Measurements from ENCODE around the gene CKS1B. TPM values are rescaled to one million over a fixed set of nuclear protein-coding genes. Genes with fewer than 3 reads are reported as not detected.

The CKS1B gene
- total RNA-seq, 6 donors from 2014 or later = 9.9 to 31.1 (median 22.5) TPM

- Histone ChIP-seq H3K36me3 (peaks cover 4 to 22% (median 16%) of the 10 kb centered on the region in 4 donors), H3K4me3 (peak overlapping the region in 3 of 4 donors; percentile 20 to 49 (median 44)), H3K9me3 (no peaks in the 10 kb centered on the region), H3K27me3 (no peaks in the 10 kb centered on the region), H3K4me1 (peaks cover 70 to 88% (median 86%) of the 10 kb centered on the region in 4 donors), H3K27ac (peak overlapping the region; percentile 93 to 100 (median 96))
- 40 to 52% methylated on average over 10 to 11 of the region's 11 CpGs for WGBS, 2 donors
- no peak for ATAC-seq (ENCODE audit: low FRiP score in 2 of 2)
- TF ChIP-seq EP300 (IDR thresholded peaks at IDR 0.05) = no peak
- peak in 1 of 2 donors; percentile 31 for TF ChIP-seq POLR2AphosphoS5 (IDR thresholded peaks at IDR 0.05)
- no peak for TF ChIP-seq POLR2A (IDR thresholded peaks at IDR 0.05)
- TF ChIP-seq, protein P1, sequence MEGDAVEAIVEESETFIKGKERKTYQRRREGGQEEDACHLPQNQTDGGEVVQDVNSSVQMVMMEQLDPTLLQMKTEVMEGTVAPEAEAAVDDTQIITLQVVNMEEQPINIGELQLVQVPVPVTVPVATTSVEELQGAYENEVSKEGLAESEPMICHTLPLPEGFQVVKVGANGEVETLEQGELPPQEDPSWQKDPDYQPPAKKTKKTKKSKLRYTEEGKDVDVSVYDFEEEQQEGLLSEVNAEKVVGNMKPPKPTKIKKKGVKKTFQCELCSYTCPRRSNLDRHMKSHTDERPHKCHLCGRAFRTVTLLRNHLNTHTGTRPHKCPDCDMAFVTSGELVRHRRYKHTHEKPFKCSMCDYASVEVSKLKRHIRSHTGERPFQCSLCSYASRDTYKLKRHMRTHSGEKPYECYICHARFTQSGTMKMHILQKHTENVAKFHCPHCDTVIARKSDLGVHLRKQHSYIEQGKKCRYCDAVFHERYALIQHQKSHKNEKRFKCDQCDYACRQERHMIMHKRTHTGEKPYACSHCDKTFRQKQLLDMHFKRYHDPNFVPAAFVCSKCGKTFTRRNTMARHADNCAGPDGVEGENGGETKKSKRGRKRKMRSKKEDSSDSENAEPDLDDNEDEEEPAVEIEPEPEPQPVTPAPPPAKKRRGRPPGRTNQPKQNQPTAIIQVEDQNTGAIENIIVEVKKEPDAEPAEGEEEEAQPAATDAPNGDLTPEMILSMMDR (IDR thresholded peaks at IDR 0.05) = no peak
- no peak for DNase-seq
These were observed 35.9 kb downstream of the CKS1B start for GRCh38 chr1:155010211-155010918.

DNA sequence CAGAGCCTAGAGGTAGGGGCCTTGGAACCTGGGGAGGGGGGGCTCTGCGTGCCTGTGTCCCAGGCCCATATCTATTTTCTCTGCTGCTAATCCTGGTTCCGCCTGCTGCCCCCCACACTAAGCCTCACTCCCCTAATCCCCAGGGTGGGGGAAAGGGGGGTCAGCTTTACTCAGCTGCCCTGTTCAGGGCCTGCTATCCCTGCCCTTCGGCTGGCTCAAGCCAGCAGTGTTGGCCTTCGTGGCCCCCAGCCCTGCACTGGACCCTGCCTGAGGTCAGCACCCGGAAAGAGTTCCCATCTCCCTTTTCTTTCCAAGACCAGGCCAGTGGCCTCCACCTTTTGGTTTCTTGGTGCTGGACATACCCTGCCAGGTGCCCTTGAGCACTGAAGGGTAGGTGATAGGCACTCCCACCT is 36.5 kb downstream of the CKS1B start:
- peak overlapping the region in 2 of 4 donors; percentile 10 to 49 for H3K4me3 ChIP-seq
- TF ChIP-seq, protein P1 (IDR thresholded peaks at IDR 0.05) = no peak
- no peak for TF ChIP-seq EP300 (IDR thresholded peaks at IDR 0.05)
- TF ChIP-seq POLR2A (IDR thresholded peaks at IDR 0.05) = no peak
- TF ChIP-seq POLR2AphosphoS5 (IDR thresholded peaks at IDR 0.05) = no peak
- 57 to 70% methylated on average over 4 to 5 of the region's 5 CpGs for WGBS, 2 donors
- H3K27ac ChIP-seq = peak overlapping the region; percentile 93 to 100 (median 96)
- H3K27me3 ChIP-seq = no peaks in the 10 kb centered on the region
- DNase-seq = no peak
- H3K9me3 ChIP-seq = no peaks in the 10 kb centered on the region
- no peak for ATAC-seq (ENCODE audit: low FRiP score in 2 of 2)
- H3K36me3 ChIP-seq = peaks cover 4 to 28% (median 22%) of the 10 kb centered on the region in 4 donors
- peaks cover 63 to 86% (median 80%) of the 10 kb centered on the region in 4 donors for H3K4me1 ChIP-seq

DNA sequence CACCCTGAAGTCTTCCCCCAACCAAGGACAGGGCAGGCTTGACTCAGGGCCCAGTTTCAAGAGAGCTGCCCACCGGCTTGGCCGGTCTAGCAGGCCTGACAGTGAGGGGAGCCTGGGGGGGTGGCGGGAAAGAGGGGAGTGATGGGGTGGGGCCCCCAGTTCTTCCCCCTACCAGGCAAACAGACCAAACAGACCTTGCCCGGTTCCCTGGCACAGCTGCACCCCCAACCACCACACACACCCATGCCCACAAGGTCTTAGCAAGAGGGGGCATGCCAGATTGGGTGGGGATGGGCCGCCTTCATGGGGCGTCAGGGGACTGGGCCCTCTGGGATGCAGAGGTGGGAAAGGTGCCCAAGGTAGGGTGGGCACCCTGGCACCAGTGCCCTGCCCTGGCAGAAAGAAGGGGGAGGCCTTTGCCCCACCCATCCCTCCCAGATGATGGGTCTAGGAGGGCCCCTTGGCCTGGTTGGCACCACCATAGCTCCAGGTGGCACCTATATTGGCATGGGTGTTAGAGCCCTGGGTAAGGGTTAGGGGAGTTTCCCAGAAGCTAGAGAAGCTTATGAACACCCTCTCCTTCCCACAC is 37.0 kb downstream of the CKS1B start:
- Histone ChIP-seq H3K4me3 (no peak overlapping the region), H3K9me3 (no peaks in the 10 kb centered on the region), H3K27ac (peak overlapping the region; percentile 93 to 100 (median 96)), H3K27me3 (no peaks in the 10 kb centered on the region), H3K4me1 (peaks cover 62 to 85% (median 76%) of the 10 kb centered on the region in 4 donors), H3K36me3 (peaks cover 4 to 34% (median 25%) of the 10 kb centered on the region in 4 donors)
- ATAC-seq (ENCODE audit: low FRiP score in 2 of 2) (no peak), DNase-seq (no peak)
- no peak for TF ChIP-seq EP300 (IDR thresholded peaks at IDR 0.05)
- TF ChIP-seq, protein P1 (IDR thresholded peaks at IDR 0.05) = no peak
- no peak for TF ChIP-seq POLR2AphosphoS5 (IDR thresholded peaks at IDR 0.05)
- TF ChIP-seq POLR2A (IDR thresholded peaks at IDR 0.05) = no peak
- 70 to 86% methylated on average over 4 to 5 of the region's 6 CpGs for WGBS, 2 donors

DNA sequence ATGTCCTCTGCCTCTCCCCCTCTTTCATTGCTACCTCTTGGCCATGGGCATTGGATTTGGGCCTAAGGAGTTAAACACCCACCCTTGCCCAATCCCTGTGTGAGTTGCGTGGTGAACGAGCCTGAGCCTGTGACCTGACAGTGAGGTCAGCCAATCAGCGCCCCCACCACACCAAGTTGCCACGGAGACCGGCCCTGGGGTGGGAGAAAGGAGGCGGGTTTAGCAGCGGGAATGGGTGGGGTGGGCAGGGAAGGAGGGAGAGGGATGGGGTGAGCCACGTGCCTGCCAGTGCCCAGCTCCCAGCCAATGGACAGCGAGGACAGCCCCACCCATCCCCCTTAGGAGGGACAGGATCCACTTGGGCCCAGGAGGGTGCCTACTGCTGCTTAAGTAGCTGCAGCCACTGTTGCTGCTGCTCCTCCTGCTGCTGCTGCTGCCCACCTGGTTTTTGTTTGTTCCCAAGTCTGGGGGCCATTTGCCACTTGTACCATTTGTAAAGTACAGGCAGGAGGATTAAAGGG is 37.6 kb downstream of the CKS1B start:
- WGBS, 2 donors = 7 to 16% methylated on average over 6 to 9 of the region's 9 CpGs
- peak overlapping the region; percentile 93 to 100 (median 96) for H3K27ac ChIP-seq

More for the DNA sequence above, 37.6 kb downstream of the CKS1B start:
- TF ChIP-seq POLR2AphosphoS5 (IDR thresholded peaks at IDR 0.05) (peak; percentile 20 to 24), EP300 (IDR thresholded peaks at IDR 0.05) (no peak), POLR2A (IDR thresholded peaks at IDR 0.05) (peak in 1 of 4 donors; percentile 55)
- peak in 1 of 2 donors; percentile 88 for DNase-seq
- Histone ChIP-seq H3K36me3 (peaks cover 4 to 37% (median 27%) of the 10 kb centered on the region in 4 donors), H3K27me3 (no peaks in the 10 kb centered on the region), H3K9me3 (no peaks in the 10 kb centered on the region), H3K4me1 (peaks cover 62 to 85% (median 76%) of the 10 kb centered on the region in 4 donors), H3K4me3 (no peak overlapping the region)
- peak; percentile 35 to 63 for ATAC-seq (ENCODE audit: low FRiP score in 2 of 2)
